ENCODE data around the gene AVPI1.
"Not testable (repeated sequence)": the region's sequence is repeated elsewhere in the genome, so short reads cannot be mapped to it uniquely, and the experiment has no call there.

GRCh38 chr10:97649405-97649750, 37.7 kb downstream of the AVPI1 start:
- TF ChIP-seq, protein P1, sequence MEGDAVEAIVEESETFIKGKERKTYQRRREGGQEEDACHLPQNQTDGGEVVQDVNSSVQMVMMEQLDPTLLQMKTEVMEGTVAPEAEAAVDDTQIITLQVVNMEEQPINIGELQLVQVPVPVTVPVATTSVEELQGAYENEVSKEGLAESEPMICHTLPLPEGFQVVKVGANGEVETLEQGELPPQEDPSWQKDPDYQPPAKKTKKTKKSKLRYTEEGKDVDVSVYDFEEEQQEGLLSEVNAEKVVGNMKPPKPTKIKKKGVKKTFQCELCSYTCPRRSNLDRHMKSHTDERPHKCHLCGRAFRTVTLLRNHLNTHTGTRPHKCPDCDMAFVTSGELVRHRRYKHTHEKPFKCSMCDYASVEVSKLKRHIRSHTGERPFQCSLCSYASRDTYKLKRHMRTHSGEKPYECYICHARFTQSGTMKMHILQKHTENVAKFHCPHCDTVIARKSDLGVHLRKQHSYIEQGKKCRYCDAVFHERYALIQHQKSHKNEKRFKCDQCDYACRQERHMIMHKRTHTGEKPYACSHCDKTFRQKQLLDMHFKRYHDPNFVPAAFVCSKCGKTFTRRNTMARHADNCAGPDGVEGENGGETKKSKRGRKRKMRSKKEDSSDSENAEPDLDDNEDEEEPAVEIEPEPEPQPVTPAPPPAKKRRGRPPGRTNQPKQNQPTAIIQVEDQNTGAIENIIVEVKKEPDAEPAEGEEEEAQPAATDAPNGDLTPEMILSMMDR (IDR thresholded peaks at IDR 0.05 in 4 of 5, conservative IDR thresholded peaks at IDR 0.05 in 1 of 5), result not testable (repeated sequence)
- TF ChIP-seq POLR2A (IDR thresholded peaks at IDR 0.05), result not testable (repeated sequence)

Data from gastrocnemius medialis (tissue), 4 donors.